SK-N-SH (cell line): ENCODE data around the gene ZMIZ1. TPM values are rescaled to one million over a fixed set of nuclear protein-coding genes. Genes with fewer than 3 reads are reported as not detected.

Experiments used
- CTCF ChIA-PET: fragments of 300-600, 350-600 bp; formaldehyde crosslinking; extraction: SDS; loops from one replicate; lab custom pipeline; 2021; lab: Yijun Ruan, JAX
- POLR2A ChIA-PET: fragments of 350-600 bp; sonication (Branson Sonifier 250); formaldehyde crosslinking; extraction: SDS; loops from one replicate; lab custom pipeline; 2020; ENCODE audit warnings: antibody characterized with exemption, inconsistent platforms; lab: Yijun Ruan, JAX
- DNase-seq: peaks from one replicate; pipeline ENCODE4 v3.0.0; 2012
- H2AFZ ChIP-seq: fragments of 200-600 bp; sonication (generic); 2 replicates; pipeline ENCODE4 v1.8.1; 2016; ENCODE audit warnings: antibody characterized with exemption, mild to moderate bottlenecking, low read depth
- H3F3A ChIP-seq: fragments of 200-600 bp; sonication (generic); replicated peaks from 2 replicates; pipeline ENCODE3; 2016; ENCODE audit warnings: antibody characterized with exemption, mild to moderate bottlenecking; ENCODE audit not compliant: insufficient read depth
- H3K27ac ChIP-seq, 2 experiments: fragments of 200-500 bp in 1 of 2; fragments of 200-600 bp in 1 of 2; sonication (Bioruptor generic) in 1 of 2; sonication (generic), shearing (Covaris generic) in 1 of 2; 2 replicates each; pipeline versions ENCODE4 v1.5.1 to v1.6.1; 2014 to 2016; ENCODE audit warnings: low read depth in 2 of 2, inconsistent platforms in 1 of 2, low read length in 1 of 2, mild to moderate bottlenecking in 1 of 2, mixed read lengths in 1 of 2
- H3K27me3 ChIP-seq: fragments of 200-600 bp; sonication (generic), shearing (Covaris generic); 2 replicates; pipeline ENCODE4 v1.6.1; 2016; ENCODE audit warnings: mixed run types; ENCODE audit not compliant: insufficient read depth
- H3K36me3 ChIP-seq, 2 experiments: fragments of 200-500 bp in 1 of 2; fragments of 200-600 bp in 1 of 2; sonication (Bioruptor generic) in 1 of 2; sonication (generic) in 1 of 2; replicated peaks in 1 of 2; 2 replicates each; pipeline versions ENCODE3 to v1.5.1; 2014 to 2016; ENCODE audit warnings: low read length in 1 of 2, mild to moderate bottlenecking in 1 of 2; ENCODE audit not compliant: insufficient read depth in 2 of 2, control insufficient read depth in 1 of 2
- H3K4me1 ChIP-seq, 2 experiments: fragments of 200-500 bp in 1 of 2; fragments of 200-600 bp in 1 of 2; sonication (Bioruptor generic) in 1 of 2; sonication (generic), shearing (Covaris generic) in 1 of 2; 2 replicates each; pipeline versions ENCODE4 v1.5.1 to v1.6.1; 2014 to 2016; ENCODE audit warnings: low read depth in 1 of 2, low read length in 1 of 2, mixed run types in 1 of 2; ENCODE audit not compliant: insufficient read depth in 2 of 2, control insufficient read depth in 1 of 2
- H3K4me2 ChIP-seq: fragments of 200-600 bp; sonication (generic), shearing (Covaris generic); 2 replicates; pipeline ENCODE4 v1.6.1; 2017; ENCODE audit warnings: mixed run types
- H3K4me3 ChIP-seq, 2 experiments: fragments of 200-500 bp in 1 of 2; fragments of 200-600 bp in 1 of 2; sonication (Bioruptor generic) in 1 of 2; sonication (generic), shearing (Covaris generic) in 1 of 2; 2 replicates each; pipeline versions ENCODE4 v1.5.1 to v1.8.1; 2014 to 2016; ENCODE audit warnings: low read depth in 2 of 2, inconsistent platforms in 1 of 2, low read length in 1 of 2, mild to moderate bottlenecking in 1 of 2, mixed read lengths in 1 of 2, moderate library complexity in 1 of 2
- H3K79me2 ChIP-seq: fragments of 200-600 bp; sonication (generic); 2 replicates; pipeline ENCODE4 v1.8.1; 2017; ENCODE audit warnings: mild to moderate bottlenecking; ENCODE audit not compliant: insufficient read depth
- H3K9ac ChIP-seq: fragments of 200-600 bp; sonication (generic); 2 replicates; pipeline ENCODE4 v1.6.1; 2017; ENCODE audit warnings: mixed run types
- H3K9me2 ChIP-seq: fragments of 200-600 bp; sonication (generic); 2 replicates; pipeline ENCODE4 v1.6.1; 2017; ENCODE audit warnings: mixed run types
- H3K9me3 ChIP-seq: fragments of 200-600 bp; sonication (generic); 2 replicates; pipeline ENCODE4 v1.6.1; 2017; ENCODE audit warnings: mixed run types, mild to moderate bottlenecking, moderate library complexity
- H4K20me1 ChIP-seq: fragments of 200-600 bp; sonication (generic); 2 replicates; pipeline ENCODE4 v1.6.1; 2017; ENCODE audit warnings: mild to moderate bottlenecking, mixed run types; ENCODE audit not compliant: insufficient read depth
- CTCF ChIP-seq: fragments of 200-600 bp; sonication (generic); IDR thresholded peaks from 2 replicates; pipeline ENCODE4 v1.6.1; 2017; ENCODE audit warnings: antibody characterized with exemption, mild to moderate bottlenecking, moderate library complexity
- JUND ChIP-seq: IDR thresholded peaks from 2 replicates; pipeline ENCODE4 v1.4.0; 2012
- NFIC ChIP-seq: IDR thresholded peaks from 2 replicates; pipeline ENCODE4 v1.4.0; 2012; ENCODE audit warnings: borderline replicate concordance
- POLR2AphosphoS5 ChIP-seq: IDR thresholded peaks from 2 replicates; pipeline ENCODE4 v1.6.1; 2012; ENCODE audit warnings: low read depth, low read length
- RAD21 ChIP-seq: IDR thresholded peaks from 2 replicates; pipeline ENCODE4 v1.6.1; 2012; ENCODE audit warnings: mild to moderate bottlenecking, low read length
- RCOR1 ChIP-seq: fragments of 150-350 bp; IDR thresholded peaks from 2 replicates; pipeline ENCODE4 v1.6.1; 2017; ENCODE audit warnings: antibody characterized with exemption, low read length
- RFX5 ChIP-seq: IDR thresholded peaks from 2 replicates; pipeline ENCODE4 v1.6.1; 2012; ENCODE audit warnings: mild to moderate bottlenecking, improper control_type of control experiment, low read length
- SMC3 ChIP-seq: IDR thresholded peaks from 2 replicates; pipeline ENCODE4 v1.6.1; 2012; ENCODE audit warnings: low read depth, low read length, improper control_type of control experiment
- TCF12 ChIP-seq: IDR thresholded peaks from 2 replicates; pipeline ENCODE4 v1.4.0; 2012
- TEAD4 ChIP-seq: IDR thresholded peaks from 2 replicates; pipeline ENCODE4 v1.4.0; 2012; ENCODE audit warnings: mild to moderate bottlenecking, borderline replicate concordance; ENCODE audit not compliant: insufficient read depth
- USF2 ChIP-seq: fragments of 150-350 bp; IDR thresholded peaks from 2 replicates; pipeline ENCODE4 v1.6.1; 2017; ENCODE audit warnings: antibody characterized with exemption, low read length, low read depth, borderline replicate concordance
- WGBS: methylation state at CpG from one replicate; pipeline ENCODE4 v1.1.6; 2017; ENCODE audit warnings: low lambda C conversion rate; 5-methylcytosine and 5-hydroxymethylcytosine counted together
- polyA plus RNA-seq, 3 experiments: library from polyadenylated mRNA; depleted of rRNA; stranded (reverse); fragments of >200 nt; gene quantifications; 2 replicates each; pipeline ENCODE4 v1.2.3, GENCODE V29; 2012

The ZMIZ1 gene
- polyA plus RNA-seq, 1 of the 3 experiments (the other 2 are of a cell fraction): 23.5 TPM

- CTCF ChIA-PET: interaction anchor here (0.7 to 1.1 kb wide), 3 partner anchors 15 to 244 kb away, joined by 3 to 4 read pairs (median 4); no protein-coding TSS in a partner anchor
- POLR2A ChIA-PET: interaction anchor here (1.5 to 12.4 kb wide), 4 partner anchors 10 to 62 kb away, joined by 5 to 237 read pairs (median 42); no protein-coding TSS in a partner anchor
- no peak for TF ChIP-seq NFIC
- TF ChIP-seq RFX5: no peak
- TF ChIP-seq RCOR1: 0 out of 2 replicates have a peak, but pooled peaks have one; percentile 44
- no peak overlapping the region for H3K4me3 ChIP-seq
- peaks cover 6% of the 10 kb centered on the region for H3F3A ChIP-seq
- H3K27ac ChIP-seq: peak overlapping the region; percentile 49 to 93; a peak in 3 of 4 replicates
- peaks cover 33 to 60% of the 10 kb centered on the region in 2 experiments for H3K4me1 ChIP-seq
- 95% methylated on average over 2 of the region's 3 CpGs for WGBS
- peaks cover 6% of the 10 kb centered on the region; the same call in 1 of the 2 replicates for H3K79me2 ChIP-seq
- DNase-seq: no peak
- no peaks in the 10 kb centered on the region for H3K9me2 ChIP-seq
- H3K9me3 ChIP-seq: no peaks in the 10 kb centered on the region
- peaks cover 24 to 26% of the 10 kb centered on the region in 2 experiments for H3K36me3 ChIP-seq
- no peak overlapping the region for H3K4me2 ChIP-seq
- no peak overlapping the region for H3K9ac ChIP-seq
- no peak overlapping the region for H2AFZ ChIP-seq
- peaks cover 12% of the 10 kb centered on the region; the same call in 1 of the 2 replicates for H4K20me1 ChIP-seq
- no peaks in the 10 kb centered on the region for H3K27me3 ChIP-seq
Measured at GRCh38 chr10:79219322-79219957, 150.7 kb downstream of the ZMIZ1 start.

GRCh38 chr10:79220307-79220706, 151.5 kb downstream of the ZMIZ1 start:
- Histone ChIP-seq H3K4me3 (no peak overlapping the region), H4K20me1 (peaks cover 12% of the 10 kb centered on the region; the same call in 1 of the 2 replicates), H3K9me3 (no peaks in the 10 kb centered on the region), H3K27ac (peak overlapping the region; percentile 49 to 93; a peak in 3 of 4 replicates), H2AFZ (no peak overlapping the region), H3F3A (peaks cover 6% of the 10 kb centered on the region), H3K9me2 (no peaks in the 10 kb centered on the region), H3K79me2 (peaks cover 6% of the 10 kb centered on the region; the same call in 1 of the 2 replicates), H3K4me1 (peaks cover 33 to 69% of the 10 kb centered on the region in 2 experiments), H3K9ac (no peak overlapping the region), H3K36me3 (peaks cover 19 to 23% of the 10 kb centered on the region in 2 experiments), H3K4me2 (peak overlapping the region; percentile 37; the same call in 1 of the 2 replicates), H3K27me3 (no peaks in the 10 kb centered on the region)
- ChIA-PET CTCF (interaction anchor here (0.7 to 1.6 kb wide), 6 partner anchors 11 to 1173 kb away, joined by 3 to 11 read pairs (median 4); no protein-coding TSS in a partner anchor), POLR2A (interaction anchor here (1.0 to 12.4 kb wide), 9 partner anchors 10 to 67 kb away, joined by 3 to 237 read pairs (median 14); no protein-coding TSS in a partner anchor)
- WGBS: 60% methylated on average over 6 of the region's 7 CpGs
- peak; percentile 58 for DNase-seq
- no peak for TF ChIP-seq CTCF
- TF ChIP-seq USF2: no peak
- 0 out of 2 replicates have a peak, but pooled peaks have one; percentile 5 for TF ChIP-seq SMC3
- no peak for TF ChIP-seq JUND
- no peak for TF ChIP-seq TCF12
- no peak for TF ChIP-seq RAD21
- TF ChIP-seq POLR2AphosphoS5: no peak
- no peak for TF ChIP-seq TEAD4
